HG03558 (cell line): Measurements from ENCODE around the gene CSNK1D.

ENCODE experiments used
- ATAC-seq: cut with Tn5 transposase; IDR thresholded peaks from one replicate; pipeline ENCODE4 v1.9.1; 2021; ENCODE audit warnings: moderate number of reproducible peaks; ENCODE audit not compliant: unreplicated experiment; ENCODE audit errors: extremely low read depth

CSNK1D gene

GRCh38 chr17:82231562-82232321 is 41.8 kb downstream of the CSNK1D start:
- ATAC-seq, result no peak

GRCh38 chr17:82231312-82231561 is 42.3 kb downstream of the CSNK1D start:
- ATAC-seq, result no peak

- no peak for ATAC-seq
Measured at GRCh38 chr17:82230609-82231311, 42.7 kb downstream of the CSNK1D start.

DNA sequence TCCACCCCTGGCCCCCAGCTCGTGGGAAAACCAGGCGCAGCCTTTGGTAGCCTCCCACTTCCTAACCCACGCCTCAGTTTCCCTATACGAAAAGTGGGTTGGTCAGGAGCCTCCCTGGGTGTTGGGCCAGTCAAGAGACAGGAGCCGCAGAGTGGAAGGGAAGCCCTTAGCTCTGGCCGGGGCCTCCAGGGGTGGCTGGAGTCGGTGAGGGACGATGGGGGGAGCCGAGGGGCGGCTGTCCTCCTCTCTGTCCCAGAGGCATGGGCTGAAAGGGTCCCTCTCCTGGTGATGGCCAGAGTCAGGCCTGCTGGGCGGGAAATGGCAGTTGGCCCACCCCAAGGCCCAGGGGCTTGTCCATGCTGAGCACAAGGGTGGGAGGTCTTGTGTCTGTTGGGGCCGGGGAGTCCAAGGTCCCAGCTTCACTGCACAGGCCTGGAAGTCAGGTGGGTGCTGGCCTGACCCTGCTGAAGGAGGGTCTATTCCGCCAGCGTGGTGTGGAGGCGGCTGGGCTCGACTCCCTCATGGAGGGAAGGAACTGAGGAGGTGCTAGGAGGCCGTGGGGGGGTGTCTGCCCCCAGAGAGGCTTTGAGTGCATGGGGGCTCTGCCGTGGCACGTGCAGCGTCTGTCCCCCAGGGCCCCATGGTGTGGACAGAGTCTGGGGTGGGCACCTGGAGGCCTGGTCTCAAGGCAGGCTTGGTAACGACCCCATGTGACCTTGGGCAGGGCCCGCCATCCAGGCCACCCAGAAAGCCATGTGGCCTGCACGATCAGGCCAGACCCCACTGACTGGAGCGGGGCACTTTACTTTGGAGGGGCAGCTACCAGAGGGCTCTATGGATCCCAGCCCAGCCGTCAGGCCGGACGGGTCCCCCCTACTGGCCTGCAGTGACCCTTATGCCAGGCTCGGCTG is 43.5 kb downstream of the CSNK1D start:
- ATAC-seq, result no peak

GRCh38 chr17:82228842-82229697 is 44.4 kb downstream of the CSNK1D start, which contains the start of gene SLC16A3:
Gene SLC16A3, plus strand, starts transcription at chr17:82229042. Its CDS starts 6,967 bp downstream, at chr17:82236009.
- ATAC-seq, result no peak

DNA sequence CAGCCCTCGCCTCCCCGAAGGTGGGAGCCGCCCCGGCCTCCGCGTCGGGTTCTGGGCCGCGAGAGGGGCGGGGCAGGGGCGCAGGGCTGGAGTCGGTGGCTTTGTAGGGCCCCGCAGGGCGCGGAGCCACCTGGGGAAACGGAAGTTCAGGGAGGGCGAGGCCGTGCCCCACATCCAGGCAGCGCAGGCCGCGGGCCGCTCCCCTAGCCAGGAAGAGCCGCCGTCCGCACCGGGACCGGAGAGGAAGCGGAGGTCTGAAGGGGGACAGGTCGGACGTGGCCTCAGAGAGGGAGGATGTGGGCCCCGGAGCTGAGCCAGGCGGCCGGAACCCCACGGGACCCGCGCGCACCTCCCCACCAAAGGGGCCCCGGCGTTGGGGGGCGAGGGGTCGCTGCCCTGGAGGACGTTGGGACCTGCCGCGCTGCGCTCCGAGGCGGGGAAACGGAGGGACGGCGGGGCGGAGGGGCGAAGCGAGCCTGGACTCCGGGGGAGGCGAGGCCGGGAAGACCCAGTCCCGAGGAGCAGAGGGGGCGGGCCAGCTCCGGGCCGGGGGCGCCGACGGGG is 45.1 kb downstream of the CSNK1D start:
- ATAC-seq, result no peak

DNA sequence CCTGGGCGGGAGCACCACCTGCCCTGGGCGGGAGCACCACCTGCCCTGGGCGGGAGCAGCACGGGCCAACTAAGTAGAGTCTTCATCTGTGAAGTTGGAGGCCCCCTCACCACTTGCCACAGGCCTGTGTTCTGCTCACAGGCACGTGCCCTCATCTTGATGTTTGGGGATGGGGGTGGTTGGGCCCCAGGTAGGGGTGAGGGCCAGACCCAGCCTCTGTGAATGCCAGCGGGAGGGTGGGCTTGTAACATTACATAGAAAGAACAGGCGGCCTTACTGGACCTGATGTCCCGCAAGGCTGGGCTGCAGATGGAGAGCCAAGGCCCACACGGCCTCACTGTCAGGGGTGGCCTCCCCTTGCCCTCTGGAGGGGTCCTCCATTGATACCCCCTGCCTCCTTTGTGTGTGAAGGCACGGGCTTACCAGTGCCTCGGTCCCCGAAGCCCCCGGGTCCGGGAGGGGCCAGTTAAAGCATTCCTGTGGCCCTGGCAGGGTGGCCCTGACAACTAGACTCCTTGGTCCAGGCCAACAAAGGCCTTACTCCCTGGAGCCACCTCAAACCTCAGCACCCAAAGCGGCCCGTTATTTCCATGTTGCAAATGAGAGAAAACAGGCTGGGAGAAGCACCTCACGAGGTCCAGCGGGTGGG is 45.7 kb downstream of the CSNK1D start:
- ATAC-seq, result no peak

GRCh38 chr17:82226809-82227628 is 46.5 kb downstream of the CSNK1D start:
- ATAC-seq, result no peak

- no peak for ATAC-seq
Measured at GRCh38 chr17:82226146-82226808, 47.2 kb downstream of the CSNK1D start.

DNA sequence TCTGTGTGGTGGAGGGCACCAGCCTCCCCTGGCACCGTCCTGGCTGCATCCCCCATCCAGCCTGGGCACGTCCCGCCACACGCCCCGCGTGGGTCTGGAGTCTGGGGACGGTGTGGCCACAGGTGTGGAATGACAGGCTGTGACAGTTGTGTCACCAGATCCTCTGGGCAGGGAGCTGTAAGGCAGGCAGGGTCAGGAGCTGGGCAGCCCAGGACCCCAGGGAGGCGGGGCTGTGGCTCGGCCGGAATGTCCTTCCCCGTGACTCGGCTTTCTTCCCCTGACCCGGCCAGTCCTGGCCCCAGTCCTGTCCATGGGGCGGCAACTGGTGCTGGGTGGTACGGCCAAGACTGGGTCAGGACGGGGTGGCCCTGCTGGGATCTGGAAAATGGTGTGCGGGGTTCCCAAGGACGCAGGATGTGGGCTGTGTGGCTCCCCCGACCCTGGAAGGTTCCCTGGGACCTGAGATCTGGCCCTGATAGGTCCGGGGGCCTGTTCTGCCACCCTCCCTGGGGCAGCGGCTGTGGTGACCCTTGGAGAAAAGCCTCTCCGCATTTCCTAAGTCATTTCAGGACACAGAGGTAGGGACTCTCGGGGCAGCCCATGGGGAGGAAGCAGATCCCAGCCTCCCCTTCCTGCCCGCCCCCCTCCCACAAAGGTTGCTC is 48.0 kb downstream of the CSNK1D start:
- ATAC-seq, result no peak

DNA sequence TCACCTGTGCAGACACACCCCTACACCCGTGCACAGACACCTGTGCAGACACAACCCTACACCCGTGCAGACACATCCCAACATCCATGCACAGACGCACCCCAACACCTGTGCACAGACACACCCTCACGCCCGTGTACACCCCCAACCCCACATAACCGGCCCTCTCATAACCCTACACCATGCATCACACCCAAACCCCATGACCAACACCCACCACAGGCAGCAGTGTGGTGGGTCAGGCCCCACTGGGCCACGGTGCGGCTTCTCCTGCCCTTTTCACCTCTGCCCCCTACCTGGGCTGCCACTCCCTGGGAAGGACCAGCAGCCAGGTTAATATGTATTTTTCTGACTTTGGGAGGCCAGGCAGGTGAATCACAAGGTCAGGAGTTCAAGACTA is 48.8 kb downstream of the CSNK1D start:
- no peak for ATAC-seq

DNA sequence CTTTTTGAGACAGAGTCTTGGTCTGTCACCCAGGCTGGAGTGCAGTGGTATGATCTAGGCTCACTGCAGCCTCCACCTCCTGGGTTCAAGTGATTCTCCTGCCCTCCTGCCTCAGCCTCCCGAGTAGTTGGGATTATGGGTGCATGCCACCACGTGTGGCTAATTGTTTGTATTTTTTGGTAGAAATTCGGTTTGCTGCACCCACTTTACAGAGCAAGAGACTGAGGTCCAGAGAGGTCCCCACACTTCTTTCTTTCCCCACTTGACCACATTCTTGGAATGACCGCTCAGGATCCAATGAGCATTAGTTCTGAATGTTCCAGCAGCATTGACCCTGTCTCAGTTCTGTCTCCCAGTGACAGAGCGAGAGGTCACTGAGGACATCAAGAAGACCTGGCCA is 50.0 kb downstream of the CSNK1D start:
- no peak for ATAC-seq

- no peak for ATAC-seq
Measured at GRCh38 chr17:82222816-82223215, 50.7 kb downstream of the CSNK1D start.

- ATAC-seq, result no peak
Measured at GRCh38 chr17:82221341-82221902, 52.1 kb downstream of the CSNK1D start.

- ATAC-seq, result no peak
Measured at GRCh38 chr17:82219753-82220709, 53.5 kb downstream of the CSNK1D start.

DNA sequence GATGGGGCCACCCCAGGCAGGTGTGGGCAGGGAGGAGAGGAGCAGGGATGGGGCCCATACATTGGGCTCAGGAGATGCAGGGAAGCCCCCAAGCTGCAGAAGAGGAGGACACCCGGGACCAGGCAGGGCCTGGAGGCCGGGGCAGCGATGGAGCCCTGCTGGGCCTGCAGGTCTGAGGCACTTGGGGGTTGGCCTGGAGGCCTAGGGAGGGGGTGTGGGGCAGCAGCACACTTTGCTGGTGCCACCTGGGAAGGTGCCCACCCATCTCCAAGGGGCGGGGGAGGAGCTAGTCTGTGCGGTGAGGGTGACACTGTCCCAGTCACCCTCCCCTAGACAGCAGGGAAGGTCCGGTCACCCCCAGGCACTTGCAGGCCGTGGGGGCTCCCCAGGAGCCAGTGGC is 54.4 kb downstream of the CSNK1D start:
- ATAC-seq, result no peak
